GM12892 (cell line): ENCODE data around the gene MEF2B.

Experiments used
- DNase-seq: peaks from one replicate; pipeline ENCODE4 v3.0.0; 2011; ENCODE audit not compliant: insufficient read length
- FAIRE-seq: peaks from 2 replicates; lab custom pipeline; 2011; peaks lifted over from hg19 to GRCh38; lab: Jason Lieb, UNC
- POLR2A ChIP-seq: IDR thresholded peaks from 2 replicates; pipeline ENCODE4 v1.6.1; 2011; ENCODE audit warnings: low read depth, low read length, control low read depth
- POLR2AphosphoS5 ChIP-seq: IDR thresholded peaks from 2 replicates; pipeline ENCODE4 v1.6.1; 2011; ENCODE audit warnings: low read depth, low read length, control low read depth
- TAF1 ChIP-seq: IDR thresholded peaks from 2 replicates; pipeline ENCODE4 v1.6.1; 2011; ENCODE audit warnings: low read depth, mild to moderate bottlenecking, control low read depth, low read length, borderline replicate concordance

Gene MEF2B

GRCh38 chr19:19169236-19170052 is 619 bp downstream of the MEF2B start:
- DNase-seq (no peak), FAIRE-seq (peak; percentile 69)
- no peak for TF ChIP-seq POLR2A
- no peak for TF ChIP-seq POLR2AphosphoS5
- no peak for TF ChIP-seq TAF1

GRCh38 chr19:19167612-19168011 is 2.5 kb downstream of the MEF2B start:
- FAIRE-seq, result no peak
- no peak for TF ChIP-seq TAF1
- TF ChIP-seq POLR2A, result no peak
- no peak for TF ChIP-seq POLR2AphosphoS5

GRCh38 chr19:19165396-19165795 is 4.7 kb downstream of the MEF2B start:
- DNase-seq (no peak), FAIRE-seq (no peak)
- TF ChIP-seq POLR2A (no peak), TAF1 (no peak), POLR2AphosphoS5 (no peak)

More at GRCh38 chr19:19167612-19168011, 2.5 kb downstream of the MEF2B start:
- DNase-seq, result no peak

- no peak for FAIRE-seq
- TF ChIP-seq POLR2AphosphoS5 (no peak), TAF1 (no peak), POLR2A (no peak)
- DNase-seq, result no peak
Measured at GRCh38 chr19:19162495-19162894, 7.6 kb downstream of the MEF2B start.

- no peak for FAIRE-seq
- TF ChIP-seq TAF1 (no peak), POLR2A (no peak), POLR2AphosphoS5 (no peak)
- peak; percentile 78 for DNase-seq
Measured at GRCh38 chr19:19160461-19161035, 9.5 kb downstream of the MEF2B start.

- TF ChIP-seq POLR2AphosphoS5 (no peak), TAF1 (no peak), POLR2A (no peak)
- DNase-seq (no peak), FAIRE-seq (no peak)
Measured at GRCh38 chr19:19159534-19159933, 10.5 kb downstream of the MEF2B start.

- peak; percentile 56 for FAIRE-seq
- TF ChIP-seq POLR2A (no peak), POLR2AphosphoS5 (no peak), TAF1 (no peak)
- DNase-seq, result no peak
Measured at GRCh38 chr19:19157808-19158207, 12.3 kb downstream of the MEF2B start.

- DNase-seq, result peak; percentile 69
- peak; percentile 91 for FAIRE-seq
- no peak for TF ChIP-seq POLR2A
- TF ChIP-seq POLR2AphosphoS5, result no peak
- TF ChIP-seq TAF1, result no peak
Measured at GRCh38 chr19:19155495-19156219, 14.4 kb downstream of the MEF2B start.

- TF ChIP-seq POLR2AphosphoS5, result no peak
- TF ChIP-seq POLR2A, result no peak
- TF ChIP-seq TAF1, result no peak
- DNase-seq (no peak), FAIRE-seq (no peak)
Measured at GRCh38 chr19:19154768-19155494, 15.1 kb downstream of the MEF2B start.

- no peak for DNase-seq
- FAIRE-seq, result no peak
- no peak for TF ChIP-seq TAF1
- no peak for TF ChIP-seq POLR2A
- TF ChIP-seq POLR2AphosphoS5, result no peak
Measured at GRCh38 chr19:19152668-19153384, 17.2 kb downstream of the MEF2B start.

GRCh38 chr19:19151418-19151817 is 18.6 kb downstream of the MEF2B start:
- TF ChIP-seq POLR2AphosphoS5 (no peak), POLR2A (no peak), TAF1 (no peak)
- FAIRE-seq, result peak; percentile 96
- DNase-seq, result no peak
